Measurements from ENCODE around the gene OAF.

The OAF gene

GRCh38 chr11:120210626-120211521 lies at the start of gene OAF:
Gene OAF, plus strand, starts transcription at chr11:120211032. Its CDS starts 248 bp downstream, at chr11:120211280.
- H3K27me3 Mint-ChIP-seq: peaks cover 22% of the 10 kb centered on the region
- peak within 1 kb of the TSS; percentile 86 for H3K4me3 Mint-ChIP-seq
- H3K36me3 Mint-ChIP-seq (ENCODE audit: low read depth): no peaks in the 10 kb centered on the region
- peaks cover 14% of the 10 kb centered on the region for H3K4me1 Mint-ChIP-seq (ENCODE audit: low read depth)
- H3K9me3 Mint-ChIP-seq: no peaks in the 10 kb centered on the region
- H3K27ac Mint-ChIP-seq: peak within 1 kb of the TSS; percentile 84

GRCh38 chr11:120167659-120168058 lies 43.2 kb upstream of the OAF start:
- no peaks in the 10 kb centered on the region for H3K36me3 Mint-ChIP-seq (ENCODE audit: low read depth)

GRCh38 chr11:120168108-120168959 lies 42.5 kb upstream of the OAF start:
- Mint-ChIP-seq H3K27ac (no peak overlapping the region), H3K4me1 (ENCODE audit: low read depth) (peaks cover 5% of the 10 kb centered on the region), H3K36me3 (ENCODE audit: low read depth) (no peaks in the 10 kb centered on the region), H3K9me3 (peaks cover 14% of the 10 kb centered on the region), H3K27me3 (peaks cover 82% of the 10 kb centered on the region), H3K4me3 (peak overlapping the region; percentile 55)

More at GRCh38 chr11:120167659-120168058, 43.2 kb upstream of the OAF start:
- Mint-ChIP-seq H3K4me3 (no peak overlapping the region), H3K4me1 (ENCODE audit: low read depth) (peaks cover 5% of the 10 kb centered on the region), H3K27ac (no peak overlapping the region), H3K9me3 (peaks cover 14% of the 10 kb centered on the region), H3K27me3 (peaks cover 77% of the 10 kb centered on the region)

- Mint-ChIP-seq H3K36me3 (ENCODE audit: low read depth) (no peaks in the 10 kb centered on the region), H3K4me3 (peak overlapping the region; percentile 55), H3K27me3 (peaks cover 79% of the 10 kb centered on the region), H3K4me1 (ENCODE audit: low read depth) (peaks cover 5% of the 10 kb centered on the region), H3K9me3 (peaks cover 14% of the 10 kb centered on the region), H3K27ac (no peak overlapping the region)
Observed at GRCh38 chr11:120168960-120169681, 41.7 kb upstream of the OAF start.

GRCh38 chr11:120169981-120170698 lies 40.7 kb upstream of the OAF start:
- Mint-ChIP-seq H3K4me1 (ENCODE audit: low read depth) (peaks cover 5% of the 10 kb centered on the region), H3K27me3 (peaks cover 79% of the 10 kb centered on the region), H3K27ac (no peak overlapping the region), H3K9me3 (peaks cover 7% of the 10 kb centered on the region), H3K36me3 (ENCODE audit: low read depth) (no peaks in the 10 kb centered on the region), H3K4me3 (no peak overlapping the region)

- Mint-ChIP-seq H3K4me3 (no peak overlapping the region), H3K4me1 (ENCODE audit: low read depth) (peaks cover 5% of the 10 kb centered on the region), H3K27me3 (peaks cover 76% of the 10 kb centered on the region), H3K27ac (no peak overlapping the region), H3K36me3 (ENCODE audit: low read depth) (no peaks in the 10 kb centered on the region), H3K9me3 (peaks cover under 1% of the 10 kb centered on the region)
Observed at GRCh38 chr11:120170741-120171261, 40.0 kb upstream of the OAF start.

GRCh38 chr11:120172054-120172911 lies 38.5 kb upstream of the OAF start:
- H3K4me1 Mint-ChIP-seq (ENCODE audit: low read depth): peaks cover 5% of the 10 kb centered on the region
- no peak overlapping the region for H3K4me3 Mint-ChIP-seq
- no peaks in the 10 kb centered on the region for H3K36me3 Mint-ChIP-seq (ENCODE audit: low read depth)
- H3K9me3 Mint-ChIP-seq: no peaks in the 10 kb centered on the region
- H3K27ac Mint-ChIP-seq: no peak overlapping the region
- H3K27me3 Mint-ChIP-seq: peaks cover 68% of the 10 kb centered on the region

- no peak overlapping the region for H3K27ac Mint-ChIP-seq
- H3K4me1 Mint-ChIP-seq (ENCODE audit: low read depth): peaks cover 5% of the 10 kb centered on the region
- H3K27me3 Mint-ChIP-seq: peaks cover 60% of the 10 kb centered on the region
- H3K4me3 Mint-ChIP-seq: no peak overlapping the region
- H3K36me3 Mint-ChIP-seq (ENCODE audit: low read depth): no peaks in the 10 kb centered on the region
- H3K9me3 Mint-ChIP-seq: no peaks in the 10 kb centered on the region
Observed at GRCh38 chr11:120173019-120173705, 37.7 kb upstream of the OAF start.

GRCh38 chr11:120173807-120174206 lies 37.0 kb upstream of the OAF start:
- Mint-ChIP-seq H3K36me3 (ENCODE audit: low read depth) (no peaks in the 10 kb centered on the region), H3K27me3 (peaks cover 53% of the 10 kb centered on the region), H3K4me3 (no peak overlapping the region), H3K4me1 (ENCODE audit: low read depth) (peaks cover 1% of the 10 kb centered on the region), H3K9me3 (no peaks in the 10 kb centered on the region), H3K27ac (no peak overlapping the region)

- H3K9me3 Mint-ChIP-seq: no peaks in the 10 kb centered on the region
- H3K27me3 Mint-ChIP-seq: peaks cover 52% of the 10 kb centered on the region
- no peaks in the 10 kb centered on the region for H3K4me1 Mint-ChIP-seq (ENCODE audit: low read depth)
- H3K4me3 Mint-ChIP-seq: no peak overlapping the region
- H3K27ac Mint-ChIP-seq: no peak overlapping the region
- no peaks in the 10 kb centered on the region for H3K36me3 Mint-ChIP-seq (ENCODE audit: low read depth)
Observed at GRCh38 chr11:120174866-120175265, 36.0 kb upstream of the OAF start.

- no peaks in the 10 kb centered on the region for H3K9me3 Mint-ChIP-seq
- H3K4me3 Mint-ChIP-seq: no peak overlapping the region
- no peaks in the 10 kb centered on the region for H3K4me1 Mint-ChIP-seq (ENCODE audit: low read depth)
- no peak overlapping the region for H3K27ac Mint-ChIP-seq
- peaks cover 26% of the 10 kb centered on the region for H3K27me3 Mint-ChIP-seq
- no peaks in the 10 kb centered on the region for H3K36me3 Mint-ChIP-seq (ENCODE audit: low read depth)
Observed at GRCh38 chr11:120178561-120179056, 32.2 kb upstream of the OAF start.

GRCh38 chr11:120179057-120179672 lies 31.7 kb upstream of the OAF start:
- Mint-ChIP-seq H3K27ac (no peak overlapping the region), H3K4me3 (no peak overlapping the region), H3K27me3 (peaks cover 24% of the 10 kb centered on the region), H3K4me1 (ENCODE audit: low read depth) (no peaks in the 10 kb centered on the region), H3K9me3 (no peaks in the 10 kb centered on the region), H3K36me3 (ENCODE audit: low read depth) (no peaks in the 10 kb centered on the region)
